ENCODE results near the gene ZNF792.
"Not testable (repeated sequence)": the region's sequence is repeated elsewhere in the genome, so short reads cannot be mapped to it uniquely, and the experiment has no call there.

The ZNF792 gene

GRCh38 chr19:34963573-34964406 is at the start of gene ZNF792:
Gene ZNF792 (minus strand): TSS chr19:34964229. CDS start chr19:34963662, 567 bp downstream.
- peak; percentile 83 for DNase-seq (ENCODE audit: low spot score)

GRCh38 chr19:35013041-35013819 is 49.2 kb upstream of the ZNF792 start:
- peak; percentile 81 for DNase-seq (ENCODE audit: low spot score)

- no peak for DNase-seq (ENCODE audit: low spot score)
Observed at GRCh38 chr19:35011737-35012682, 48.0 kb upstream of the ZNF792 start.

GRCh38 chr19:35011091-35011689 is 47.2 kb upstream of the ZNF792 start:
- no peak for DNase-seq (ENCODE audit: low spot score)

GRCh38 chr19:35009424-35010415 is 45.7 kb upstream of the ZNF792 start:
- DNase-seq (ENCODE audit: low spot score), result no peak

GRCh38 chr19:35008891-35009341 is 44.9 kb upstream of the ZNF792 start:
- DNase-seq (ENCODE audit: low spot score), result no peak

GRCh38 chr19:35007427-35007826 is 43.4 kb upstream of the ZNF792 start:
- DNase-seq (ENCODE audit: low spot score), result not testable (repeated sequence)

- no peak for DNase-seq (ENCODE audit: low spot score)
Observed at GRCh38 chr19:35006999-35007365, 43.0 kb upstream of the ZNF792 start.

- no peak for DNase-seq (ENCODE audit: low spot score)
Observed at GRCh38 chr19:35006342-35006998, 42.4 kb upstream of the ZNF792 start.

GRCh38 chr19:35006007-35006341 is 41.9 kb upstream of the ZNF792 start:
- DNase-seq (ENCODE audit: low spot score), result not testable (repeated sequence)

GRCh38 chr19:35005256-35005977 is 41.4 kb upstream of the ZNF792 start:
- DNase-seq (ENCODE audit: low spot score), result no peak

- no peak for DNase-seq (ENCODE audit: low spot score)
Observed at GRCh38 chr19:35004517-35005255, 40.7 kb upstream of the ZNF792 start.

GRCh38 chr19:35002037-35002535 is 38.1 kb upstream of the ZNF792 start:
- DNase-seq (ENCODE audit: low spot score), result no peak

GRCh38 chr19:35000647-35001501 is 36.8 kb upstream of the ZNF792 start:
- peak; percentile 34 for DNase-seq (ENCODE audit: low spot score)

GRCh38 chr19:35000338-35000646 is 36.3 kb upstream of the ZNF792 start:
- DNase-seq (ENCODE audit: low spot score), result no peak

GRCh38 chr19:34999498-35000337 is 35.7 kb upstream of the ZNF792 start, which contains the start of gene GRAMD1A:
Gene GRAMD1A (plus strand): TSS chr19:35000323. CDS start chr19:35000479, 156 bp downstream.
- DNase-seq (ENCODE audit: low spot score), result peak; percentile 97
